Liver (tissue), 3 donors: ENCODE measurements around the gene ZNF718.

Experiments used
- CTCF ChIP-seq: fragments of 150-350 bp; IDR thresholded peaks from 2 replicates; pipeline ENCODE4 v1.5.1; 2017; ENCODE audit warnings: improper control_type of control experiment, low read depth, low read length; ENCODE audit not compliant: missing input control
- FOXA1 ChIP-seq: IDR thresholded peaks from 2 replicates; pipeline ENCODE4 v1.6.1; 2016; ENCODE audit warnings: antibody characterized with exemption
- RXRA ChIP-seq, 2 donors: IDR thresholded peaks; 2 replicates each; pipeline ENCODE4 v1.6.1; 2017 to 2018; ENCODE audit warnings: antibody characterized with exemption in 2 of 2, mild to moderate bottlenecking in 1 of 2
- TF ChIP-seq, protein P1 (sequence below): IDR thresholded peaks from 2 replicates; pipeline ENCODE4 v1.6.1; 2016; ENCODE audit warnings: antibody characterized with exemption, mild to moderate bottlenecking
- donor health status: healthy.
- donor health status: healthy.

DNA sequence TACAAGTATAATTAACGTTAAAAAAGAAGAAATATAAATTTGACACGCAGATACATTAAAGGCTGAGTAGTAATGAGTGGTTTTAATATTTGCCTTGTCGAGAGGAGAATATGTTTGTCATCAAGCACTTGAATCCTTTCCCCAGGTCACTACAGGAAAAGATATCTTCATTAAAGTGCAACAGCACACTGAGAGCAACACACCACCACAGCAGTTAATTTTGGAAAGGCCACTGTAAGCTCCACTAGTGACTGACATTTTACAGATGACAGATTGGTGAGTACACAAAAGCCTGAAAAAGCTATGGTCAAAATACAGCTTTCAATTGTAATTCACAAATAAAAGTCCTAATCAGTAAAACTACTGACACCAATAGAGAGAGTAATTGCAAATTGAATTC lies 76.6 kb downstream of the ZNF718 start:
- TF ChIP-seq RXRA (IDR thresholded peaks at IDR 0.05): no peak
- no peak for TF ChIP-seq CTCF
- no peak for TF ChIP-seq FOXA1
- TF ChIP-seq, protein P1, sequence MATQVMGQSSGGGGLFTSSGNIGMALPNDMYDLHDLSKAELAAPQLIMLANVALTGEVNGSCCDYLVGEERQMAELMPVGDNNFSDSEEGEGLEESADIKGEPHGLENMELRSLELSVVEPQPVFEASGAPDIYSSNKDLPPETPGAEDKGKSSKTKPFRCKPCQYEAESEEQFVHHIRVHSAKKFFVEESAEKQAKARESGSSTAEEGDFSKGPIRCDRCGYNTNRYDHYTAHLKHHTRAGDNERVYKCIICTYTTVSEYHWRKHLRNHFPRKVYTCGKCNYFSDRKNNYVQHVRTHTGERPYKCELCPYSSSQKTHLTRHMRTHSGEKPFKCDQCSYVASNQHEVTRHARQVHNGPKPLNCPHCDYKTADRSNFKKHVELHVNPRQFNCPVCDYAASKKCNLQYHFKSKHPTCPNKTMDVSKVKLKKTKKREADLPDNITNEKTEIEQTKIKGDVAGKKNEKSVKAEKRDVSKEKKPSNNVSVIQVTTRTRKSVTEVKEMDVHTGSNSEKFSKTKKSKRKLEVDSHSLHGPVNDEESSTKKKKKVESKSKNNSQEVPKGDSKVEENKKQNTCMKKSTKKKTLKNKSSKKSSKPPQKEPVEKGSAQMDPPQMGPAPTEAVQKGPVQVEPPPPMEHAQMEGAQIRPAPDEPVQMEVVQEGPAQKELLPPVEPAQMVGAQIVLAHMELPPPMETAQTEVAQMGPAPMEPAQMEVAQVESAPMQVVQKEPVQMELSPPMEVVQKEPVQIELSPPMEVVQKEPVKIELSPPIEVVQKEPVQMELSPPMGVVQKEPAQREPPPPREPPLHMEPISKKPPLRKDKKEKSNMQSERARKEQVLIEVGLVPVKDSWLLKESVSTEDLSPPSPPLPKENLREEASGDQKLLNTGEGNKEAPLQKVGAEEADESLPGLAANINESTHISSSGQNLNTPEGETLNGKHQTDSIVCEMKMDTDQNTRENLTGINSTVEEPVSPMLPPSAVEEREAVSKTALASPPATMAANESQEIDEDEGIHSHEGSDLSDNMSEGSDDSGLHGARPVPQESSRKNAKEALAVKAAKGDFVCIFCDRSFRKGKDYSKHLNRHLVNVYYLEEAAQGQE: no peak
